Right lobe of liver (tissue), 6 donors: Measurements from ENCODE around the gene PUM2. TPM values are rescaled to one million over a fixed set of nuclear protein-coding genes. Genes with fewer than 3 reads are reported as not detected.

Experiments
- ATAC-seq, 4 donors: fragments of 200-7000 bp; cut with Tn5 transposase; one replicate each; pipeline ENCODE4 v1.9.1; 2020; ENCODE audit warnings: mild to moderate bottlenecking in 4 of 4, moderate library complexity in 4 of 4
- DNase-seq, 3 donors: peaks; one replicate each; pipeline ENCODE4 v3.0.0-alpha.2; 2020
- H3K27ac ChIP-seq, 3 donors: fragments of 200-600 bp; one replicate each; pipeline ENCODE4 v1.8.0; 2022
- H3K27me3 ChIP-seq, 2 donors: fragments of 200-600 bp; one replicate each; pipeline ENCODE4 v1.8.0; 2022
- H3K36me3 ChIP-seq, 4 donors: fragments of 200-600 bp; sonication (generic) in 1 of 4; one replicate each; pipeline versions ENCODE4 v1.5.1 to v1.8.0; 2017 to 2022; ENCODE audit warnings: control low read depth in 1 of 4
- H3K4me1 ChIP-seq, 4 donors: fragments of 200-600 bp; sonication (generic) in 1 of 4; one replicate each; pipeline versions ENCODE4 v1.5.1 to v1.8.0; 2017 to 2022; ENCODE audit warnings: control low read depth in 1 of 4
- H3K4me3 ChIP-seq, 3 donors: fragments of 200-600 bp; one replicate each; pipeline ENCODE4 v1.8.0; 2022
- H3K9me3 ChIP-seq, 4 donors: fragments of 200-600 bp; sonication (generic) in 1 of 4; one replicate each; pipeline versions ENCODE4 v1.5.1 to v1.8.0; 2017 to 2022; ENCODE audit warnings: control low read depth in 1 of 4
- POLR2A ChIP-seq: fragments of 450-650 bp; IDR thresholded peaks from one replicate; pipeline ENCODE4 v1.6.1; 2017; ENCODE audit warnings: antibody characterized with exemption, mild to moderate bottlenecking
- WGBS: methylation state at CpG from one replicate; pipeline ENCODE4 v1.1.6; 2018; ENCODE audit warnings: low coverage, low lambda C conversion rate; ENCODE audit not compliant: insufficient coverage; ENCODE audit errors: missing lambda C conversion rate; 5-methylcytosine and 5-hydroxymethylcytosine counted together
- intact Hi-C, 2 donors: fragments of 100-400 bp; cut with DNase I; formaldehyde crosslinking; loops; one replicate each; pipeline versions ENCODE4 v1.11.2 to v1.14.1; 2022
- total RNA-seq, 6 experiments: library from RNA; depleted of rRNA in 2 of 6; stranded (reverse); fragments of >200 nt in 2 of 6; fragmentation: NEBNext Ultra II Directional in 3 of 6; extraction: Animal tissue kit (Norgen Biotek cat#: 25700) in 3 of 6; gene quantifications; one replicate each; pipeline versions ENCODE4 v1.1.0 to v1.2.4, GENCODE V29; 2016 to 2023
- TF ChIP-seq, protein P1 (sequence below), 4 donors: fragments of 200-600 bp in 3 of 4; fragments of 450-650 bp in 1 of 4; IDR thresholded peaks; one replicate each; pipeline versions ENCODE4 v1.5.1 to v1.8.0; 2016 to 2022; ENCODE audit warnings: antibody characterized with exemption in 4 of 4, mild to moderate bottlenecking in 2 of 4
- donor health status: DM: no; HTN: yes; CAD: no.
- donor health status: DM: no; HTN: no; CAD: no.
- donor health status: DM: no; HTN: no; CAD: no.
- donor health status: DM: no; HTN: yes; CAD: no.
- donor health status: DM: no; HTN: yes; CAD: no.

The PUM2 gene
- total RNA-seq, 6 experiments from 2014 or later: 31.3 to 62.2 (median 51.5) TPM

DNA sequence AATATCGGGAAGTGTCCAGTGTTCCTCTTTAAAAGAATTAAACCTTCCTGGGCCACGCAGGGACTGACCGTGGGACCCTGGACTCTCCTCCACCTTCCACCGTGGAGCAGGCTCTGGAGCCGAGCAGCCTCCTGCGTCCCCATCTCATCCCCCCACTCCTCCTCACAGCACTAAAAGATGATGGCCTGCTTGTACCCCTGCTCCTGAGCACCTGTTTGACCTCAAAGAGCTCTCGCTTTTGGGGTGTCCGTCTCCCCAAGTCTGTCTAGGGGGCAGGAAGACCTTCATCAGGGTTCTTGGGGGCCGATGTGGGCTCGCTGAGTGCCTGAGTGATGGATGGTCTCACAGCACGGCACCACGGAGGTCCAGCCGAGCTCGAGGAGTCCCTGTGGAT lies 124.5 kb downstream of the PUM2 start:
- ATAC-seq (no peak), DNase-seq (no peak)
- intact Hi-C loops: loop anchor here in 1 of 2 donors (10.0 kb wide), 1 partner anchor 111 kb away; no protein-coding TSS in a partner anchor
- no peaks in the 10 kb centered on the region for H3K36me3 ChIP-seq
- peak overlapping the region in 2 of 3 donors; percentile 85 to 93 for H3K4me3 ChIP-seq
- peaks cover 0 to 26% (median 11%) of the 10 kb centered on the region in 4 donors for H3K4me1 ChIP-seq
- H3K9me3 ChIP-seq: no peaks in the 10 kb centered on the region
- peak overlapping the region in 2 of 3 donors; percentile 90 to 99 for H3K27ac ChIP-seq
- no peak for TF ChIP-seq POLR2A
- TF ChIP-seq, protein P1, sequence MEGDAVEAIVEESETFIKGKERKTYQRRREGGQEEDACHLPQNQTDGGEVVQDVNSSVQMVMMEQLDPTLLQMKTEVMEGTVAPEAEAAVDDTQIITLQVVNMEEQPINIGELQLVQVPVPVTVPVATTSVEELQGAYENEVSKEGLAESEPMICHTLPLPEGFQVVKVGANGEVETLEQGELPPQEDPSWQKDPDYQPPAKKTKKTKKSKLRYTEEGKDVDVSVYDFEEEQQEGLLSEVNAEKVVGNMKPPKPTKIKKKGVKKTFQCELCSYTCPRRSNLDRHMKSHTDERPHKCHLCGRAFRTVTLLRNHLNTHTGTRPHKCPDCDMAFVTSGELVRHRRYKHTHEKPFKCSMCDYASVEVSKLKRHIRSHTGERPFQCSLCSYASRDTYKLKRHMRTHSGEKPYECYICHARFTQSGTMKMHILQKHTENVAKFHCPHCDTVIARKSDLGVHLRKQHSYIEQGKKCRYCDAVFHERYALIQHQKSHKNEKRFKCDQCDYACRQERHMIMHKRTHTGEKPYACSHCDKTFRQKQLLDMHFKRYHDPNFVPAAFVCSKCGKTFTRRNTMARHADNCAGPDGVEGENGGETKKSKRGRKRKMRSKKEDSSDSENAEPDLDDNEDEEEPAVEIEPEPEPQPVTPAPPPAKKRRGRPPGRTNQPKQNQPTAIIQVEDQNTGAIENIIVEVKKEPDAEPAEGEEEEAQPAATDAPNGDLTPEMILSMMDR (IDR thresholded peaks at IDR 0.05): no peak
- WGBS: 48% methylated on average over 4 of the region's 14 CpGs
- H3K27me3 ChIP-seq: no peaks in the 10 kb centered on the region

DNA sequence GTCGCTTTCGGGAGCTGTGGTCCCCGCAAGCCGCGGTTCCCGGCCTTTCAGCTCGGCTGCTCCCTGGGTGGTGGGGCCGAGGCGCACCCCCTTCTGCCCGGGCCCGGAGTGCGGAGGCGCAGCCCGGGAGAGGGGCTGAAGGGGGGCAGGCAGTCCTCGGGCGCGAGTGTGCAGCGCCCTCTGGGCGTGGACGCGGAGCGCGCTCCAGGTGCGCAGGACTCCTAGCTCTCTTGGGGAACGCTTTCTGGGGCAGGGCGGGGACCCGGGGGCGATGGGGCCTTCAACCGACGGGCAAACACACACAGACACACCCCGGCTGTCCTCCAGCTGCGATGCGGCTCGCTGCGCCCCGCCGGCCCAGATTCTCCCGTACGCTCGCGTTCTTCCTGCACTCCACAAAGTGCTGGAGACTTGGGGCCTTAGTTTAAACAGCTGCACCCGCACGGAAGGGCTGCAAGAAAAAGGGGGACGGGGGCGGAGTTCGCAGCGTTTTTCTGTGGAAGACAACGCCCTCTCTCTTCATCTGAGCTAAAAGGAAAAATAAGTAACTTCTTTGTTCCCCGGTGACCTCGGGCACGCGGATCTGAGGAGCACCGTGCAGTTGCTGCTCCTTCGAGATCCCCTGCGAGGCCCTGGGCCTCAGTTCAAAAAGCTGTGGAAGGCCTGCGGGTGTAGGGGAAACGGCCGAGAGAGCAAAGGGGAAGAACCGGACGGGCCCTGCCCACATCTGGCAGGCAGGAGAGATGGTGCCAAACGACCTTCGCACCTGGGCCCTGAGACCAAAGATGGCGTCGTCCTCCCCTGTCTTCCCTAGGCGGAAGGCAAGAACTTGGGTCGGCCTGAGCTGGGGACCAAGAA lies 125.1 kb downstream of the PUM2 start:
- Histone ChIP-seq H3K27ac (peak overlapping the region; percentile 90 to 99 (median 92)), H3K9me3 (no peaks in the 10 kb centered on the region), H3K27me3 (no peaks in the 10 kb centered on the region), H3K4me1 (peaks cover 0 to 32% (median 14%) of the 10 kb centered on the region in 4 donors), H3K4me3 (peak overlapping the region; percentile 85 to 93 (median 85)), H3K36me3 (peaks cover 0 to 3% (median 0%) of the 10 kb centered on the region in 4 donors)
- 8% methylated on average over 18 of the region's 66 CpGs for WGBS
- DNase-seq (peak; percentile 82 to 93 (median 92)), ATAC-seq (peak; percentile 68 to 86 (median 77))
- no peak for TF ChIP-seq POLR2A
- TF ChIP-seq, protein P1 (IDR thresholded peaks at IDR 0.05): peak; percentile 52 to 63 (median 60)
- intact Hi-C loops: loop anchor here in 1 of 2 donors (10.0 kb wide), 1 partner anchor 111 kb away; no protein-coding TSS in a partner anchor

DNA sequence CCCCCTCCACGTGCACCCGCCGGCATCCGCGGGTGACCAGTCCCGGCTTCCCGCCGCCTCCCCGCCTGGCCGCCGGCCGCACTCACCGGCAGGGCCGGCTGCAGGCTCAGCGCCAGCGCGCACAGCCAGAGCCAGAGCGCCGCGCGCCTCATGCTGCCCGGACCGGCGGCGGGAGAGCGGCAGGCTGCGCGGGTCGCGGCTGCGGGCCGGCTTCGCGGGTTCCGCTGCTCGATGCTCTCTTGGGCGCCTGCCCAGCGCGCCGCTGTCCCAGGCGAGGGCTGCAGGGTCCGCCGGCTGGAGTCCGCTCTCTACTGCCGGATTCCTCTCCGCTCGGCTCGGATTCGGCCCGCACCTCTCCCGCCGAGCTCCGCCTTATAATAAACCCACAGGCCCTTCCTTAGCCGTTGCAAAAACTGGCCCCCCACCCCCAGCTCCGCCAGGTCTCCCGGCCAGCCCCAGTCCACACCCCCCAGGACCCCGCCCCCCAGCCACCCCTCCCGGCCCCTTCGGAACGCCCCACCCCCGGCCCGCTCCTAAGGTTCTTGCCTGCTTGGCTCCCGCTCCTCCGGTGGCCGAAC lies 125.8 kb downstream of the PUM2 start, which contains the start of gene SDC1:
Gene SDC1 (minus strand): TSS at position 415 of the 578 bp plus-strand sequence. CDS start 263 bp downstream, at position 152.
- DNase-seq (peak; percentile 80 to 92 (median 91)), ATAC-seq (peak; percentile 50 to 79 (median 65))
- peaks cover 0 to 40% (median 17%) of the 10 kb centered on the region in 4 donors for H3K4me1 ChIP-seq
- H3K4me3 ChIP-seq: peak within 1 kb of the TSS; percentile 85 to 93 (median 85)
- H3K27ac ChIP-seq: peak within 1 kb of the TSS; percentile 90 to 99 (median 92)
- H3K9me3 ChIP-seq: no peaks in the 10 kb centered on the region
- intact Hi-C loops: loop anchor here in 1 of 2 donors (10.0 kb wide), 1 partner anchor 110 kb away; no protein-coding TSS in a partner anchor
- 0% methylated on average over 23 of the region's 65 CpGs for WGBS
- TF ChIP-seq, protein P1 (IDR thresholded peaks at IDR 0.05): no peak
- TF ChIP-seq POLR2A: peak; percentile 79
- peaks cover 0 to 4% (median 0%) of the 10 kb centered on the region in 4 donors for H3K36me3 ChIP-seq
- no peaks in the 10 kb centered on the region for H3K27me3 ChIP-seq

DNA sequence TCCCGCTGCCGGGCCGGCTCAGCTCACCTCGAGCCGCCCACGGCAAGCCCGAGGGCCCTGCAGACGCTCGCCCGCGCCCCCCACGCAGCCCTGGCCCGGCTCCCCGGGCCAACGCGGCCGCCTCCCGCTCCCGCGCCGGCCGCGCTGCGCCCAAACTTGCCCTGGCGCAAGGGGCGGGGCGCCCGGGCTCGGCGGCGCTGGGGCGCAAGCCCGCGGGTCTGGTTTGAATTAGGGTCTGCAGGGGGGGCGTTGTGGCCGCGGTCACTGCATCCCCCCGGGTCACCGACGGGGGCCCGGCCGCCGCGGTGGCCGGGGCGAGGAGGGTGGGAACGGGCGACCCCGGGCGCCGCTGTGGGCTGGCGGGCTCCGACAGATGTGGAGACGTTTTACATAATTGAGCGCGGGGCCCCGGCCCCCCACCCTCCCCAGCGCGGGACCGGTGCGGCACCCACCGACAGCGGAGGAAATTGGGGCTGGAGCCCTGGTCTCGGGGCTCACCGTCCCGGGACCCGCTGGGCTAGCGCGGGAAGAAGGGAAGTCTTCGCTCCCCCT lies 126.4 kb downstream of the PUM2 start:
- intact Hi-C loops: loop anchor here in 1 of 2 donors (10.0 kb wide), 1 partner anchor 109 kb away; no protein-coding TSS in a partner anchor
- peaks cover 0 to 45% (median 20%) of the 10 kb centered on the region in 4 donors for H3K4me1 ChIP-seq
- peak overlapping the region; percentile 85 to 93 (median 85) for H3K4me3 ChIP-seq

More for the DNA sequence above, 126.4 kb downstream of the PUM2 start:
- no peak for DNase-seq
- no peaks in the 10 kb centered on the region for H3K27me3 ChIP-seq
- peak overlapping the region; percentile 90 to 99 (median 92) for H3K27ac ChIP-seq
- no peaks in the 10 kb centered on the region for H3K9me3 ChIP-seq
- H3K36me3 ChIP-seq: peaks cover 0 to 4% (median 0%) of the 10 kb centered on the region in 4 donors
- no peak for ATAC-seq
- TF ChIP-seq, protein P1 (IDR thresholded peaks at IDR 0.05): no peak
- TF ChIP-seq POLR2A: no peak
- no CpG with 5 or more reads among the region's 70 CpGs for WGBS
